Heart left ventricle (tissue), 13 donors: ENCODE results near the gene NTRK3.

Source experiments
- POLR2A ChIP-seq, 2 donors: fragments of 450-650 bp; IDR thresholded peaks; one replicate each; pipeline ENCODE4 v1.6.1; 2017; ENCODE audit warnings: antibody characterized with exemption in 2 of 2, mild to moderate bottlenecking in 2 of 2, moderate library complexity in 2 of 2
- TF ChIP-seq, protein P1 (sequence below), 12 donors: fragments of 200-600 bp; sonication (generic) in 4 of 12; IDR thresholded peaks; one replicate each; pipeline versions ENCODE4 v1.5.0 to v1.8.0; 2018 to 2022; ENCODE audit warnings: antibody characterized with exemption in 12 of 12, mild to moderate bottlenecking in 5 of 12
- donor health status: ischemic (EF 13 %, LVEDD 7.1; RV severe dilation, severe dysfunction).
- donor health status: DM: no; HTN: yes; CAD: no.
- donor health status: DM: no; HTN: no; CAD: no.
- donor health status: ischemic (EF 25% LVEDD 6.9; RV normal size, moderate dysfunction).
- donor health status: ischemic (EF 25% LVEDD 5.7; RV mildly dilated, moderate dysfunction).
- donor health status: ischemic (EF 35%, LVEDD 5.7; RV mildly dilated, moderate dysfunction).
- donor health status: nonischemic (EF 11% LVEDD 7.7; RV severe dilation, severe dysfunction).
- donor health status: DM: yes; HTN: yes; CAD: no.
- donor health status: PGD.
- donor health status: ischemic (EF 29% LVEDD 5.4; RV normal size, mild dysfunction).
- donor health status: nonischemic (EF 23%, LVEDD 6.1; RV moderate dilation, normal function).

DNA sequence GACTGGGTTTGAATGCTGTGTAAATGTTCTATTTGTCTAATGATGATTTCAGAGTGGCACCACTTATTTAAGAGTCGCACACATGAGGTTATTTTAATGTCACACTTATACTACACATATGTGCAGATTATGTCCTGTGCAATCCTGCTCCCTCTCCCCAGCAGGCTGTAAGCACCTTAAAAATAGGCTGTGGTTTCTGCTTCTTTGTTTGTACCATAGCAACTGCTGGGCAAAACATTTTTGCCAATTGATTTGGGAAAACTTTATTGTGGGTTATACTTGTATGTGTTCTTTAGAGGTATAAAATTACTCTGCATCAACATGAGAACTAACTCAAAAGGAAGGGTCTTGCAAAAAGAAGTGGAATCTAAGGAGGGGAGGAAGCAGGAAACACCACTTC is 318.5 kb downstream of the NTRK3 start:
- TF ChIP-seq, protein P1, sequence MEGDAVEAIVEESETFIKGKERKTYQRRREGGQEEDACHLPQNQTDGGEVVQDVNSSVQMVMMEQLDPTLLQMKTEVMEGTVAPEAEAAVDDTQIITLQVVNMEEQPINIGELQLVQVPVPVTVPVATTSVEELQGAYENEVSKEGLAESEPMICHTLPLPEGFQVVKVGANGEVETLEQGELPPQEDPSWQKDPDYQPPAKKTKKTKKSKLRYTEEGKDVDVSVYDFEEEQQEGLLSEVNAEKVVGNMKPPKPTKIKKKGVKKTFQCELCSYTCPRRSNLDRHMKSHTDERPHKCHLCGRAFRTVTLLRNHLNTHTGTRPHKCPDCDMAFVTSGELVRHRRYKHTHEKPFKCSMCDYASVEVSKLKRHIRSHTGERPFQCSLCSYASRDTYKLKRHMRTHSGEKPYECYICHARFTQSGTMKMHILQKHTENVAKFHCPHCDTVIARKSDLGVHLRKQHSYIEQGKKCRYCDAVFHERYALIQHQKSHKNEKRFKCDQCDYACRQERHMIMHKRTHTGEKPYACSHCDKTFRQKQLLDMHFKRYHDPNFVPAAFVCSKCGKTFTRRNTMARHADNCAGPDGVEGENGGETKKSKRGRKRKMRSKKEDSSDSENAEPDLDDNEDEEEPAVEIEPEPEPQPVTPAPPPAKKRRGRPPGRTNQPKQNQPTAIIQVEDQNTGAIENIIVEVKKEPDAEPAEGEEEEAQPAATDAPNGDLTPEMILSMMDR (IDR thresholded peaks at IDR 0.05) = no peak
- TF ChIP-seq POLR2A (IDR thresholded peaks at IDR 0.05) = no peak
